Retinal pigment epithelial cell (primary cell): ENCODE results near the gene CUX1.

ENCODE experiments used
- DNase-seq: peaks from one replicate; pipeline ENCODE4 v3.0.0-alpha.2; 2010; ENCODE audit warnings: low read depth
- H3K4me3 ChIP-seq: 2 replicates; pipeline ENCODE4 v1.5.1; 2011; ENCODE audit warnings: mild to moderate bottlenecking, low read length, control low read depth, moderate library complexity
- TF ChIP-seq, protein P1 (sequence below): conservative IDR thresholded peaks from 2 replicates; pipeline ENCODE4 v1.5.1; 2011; ENCODE audit warnings: low read depth, low read length, control low read depth, inconsistent platforms

Gene CUX1

GRCh38 chr7:102073931-102074880 lies 256.8 kb downstream of the CUX1 start:
- TF ChIP-seq, protein P1, sequence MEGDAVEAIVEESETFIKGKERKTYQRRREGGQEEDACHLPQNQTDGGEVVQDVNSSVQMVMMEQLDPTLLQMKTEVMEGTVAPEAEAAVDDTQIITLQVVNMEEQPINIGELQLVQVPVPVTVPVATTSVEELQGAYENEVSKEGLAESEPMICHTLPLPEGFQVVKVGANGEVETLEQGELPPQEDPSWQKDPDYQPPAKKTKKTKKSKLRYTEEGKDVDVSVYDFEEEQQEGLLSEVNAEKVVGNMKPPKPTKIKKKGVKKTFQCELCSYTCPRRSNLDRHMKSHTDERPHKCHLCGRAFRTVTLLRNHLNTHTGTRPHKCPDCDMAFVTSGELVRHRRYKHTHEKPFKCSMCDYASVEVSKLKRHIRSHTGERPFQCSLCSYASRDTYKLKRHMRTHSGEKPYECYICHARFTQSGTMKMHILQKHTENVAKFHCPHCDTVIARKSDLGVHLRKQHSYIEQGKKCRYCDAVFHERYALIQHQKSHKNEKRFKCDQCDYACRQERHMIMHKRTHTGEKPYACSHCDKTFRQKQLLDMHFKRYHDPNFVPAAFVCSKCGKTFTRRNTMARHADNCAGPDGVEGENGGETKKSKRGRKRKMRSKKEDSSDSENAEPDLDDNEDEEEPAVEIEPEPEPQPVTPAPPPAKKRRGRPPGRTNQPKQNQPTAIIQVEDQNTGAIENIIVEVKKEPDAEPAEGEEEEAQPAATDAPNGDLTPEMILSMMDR = no peak
- H3K4me3 ChIP-seq = no peak overlapping the region
- DNase-seq = no peak

GRCh38 chr7:102075126-102075525 lies 257.7 kb downstream of the CUX1 start:
- DNase-seq = no peak
- no peak overlapping the region for H3K4me3 ChIP-seq
- TF ChIP-seq, protein P1 = no peak

DNA sequence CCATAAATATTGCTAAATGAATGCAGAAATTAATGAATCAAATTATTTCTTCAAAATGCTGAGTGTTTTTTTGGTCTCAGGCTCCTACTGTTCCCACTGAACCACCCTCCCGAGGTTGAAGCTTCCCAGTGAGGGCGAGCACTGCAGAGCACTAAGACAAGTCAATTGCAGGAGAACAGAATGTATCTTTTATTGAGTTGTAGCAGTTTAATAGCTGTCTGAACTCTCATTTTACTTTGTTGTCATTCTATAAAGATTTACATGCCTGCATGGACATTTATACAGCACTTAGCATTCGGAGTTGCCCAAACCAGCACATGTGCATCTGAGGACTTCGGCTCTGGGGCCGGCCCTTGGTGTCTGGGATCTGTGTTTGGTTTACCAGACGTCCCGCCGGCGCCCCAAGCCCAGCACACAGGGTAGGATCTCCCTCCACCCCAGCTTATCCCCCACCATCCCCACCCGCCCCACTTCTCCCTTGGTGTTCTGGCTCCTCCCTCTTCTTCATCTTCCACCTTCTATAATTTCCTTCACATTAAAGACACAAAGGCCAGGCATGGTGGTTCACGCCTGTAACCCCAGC lies 258.2 kb downstream of the CUX1 start:
- no peak overlapping the region for H3K4me3 ChIP-seq
- TF ChIP-seq, protein P1 = no peak
- no peak for DNase-seq

GRCh38 chr7:102077081-102077480 lies 259.7 kb downstream of the CUX1 start:
- TF ChIP-seq, protein P1 = no peak
- H3K4me3 ChIP-seq = no peak overlapping the region

GRCh38 chr7:102079140-102080018 lies 262.0 kb downstream of the CUX1 start:
- TF ChIP-seq, protein P1 = no peak
- DNase-seq = no peak
- no peak overlapping the region for H3K4me3 ChIP-seq

More at GRCh38 chr7:102077081-102077480, 259.7 kb downstream of the CUX1 start:
- DNase-seq = no peak

GRCh38 chr7:102080019-102080433 lies 262.6 kb downstream of the CUX1 start:
- no peak overlapping the region for H3K4me3 ChIP-seq
- no peak for DNase-seq
- TF ChIP-seq, protein P1 = no peak
